Neural cell (in vitro differentiated cells): ENCODE data around the gene UBA3.

ENCODE experiments used
- EP300 ChIP-seq: fragments of 450-650 bp; conservative IDR thresholded peaks from 2 replicates; pipeline ENCODE4 v1.6.1; 2014; ENCODE audit warnings: antibody characterized with exemption, mild to moderate bottlenecking, moderate library complexity; ENCODE audit not compliant: poor library complexity, severe bottlenecking
- EZH2 ChIP-seq: fragments of 200-600, 300-800 bp; shearing (Covaris generic), sonication (generic); IDR thresholded peaks from 2 replicates; pipeline ENCODE4 v1.6.1; 2014; ENCODE audit warnings: antibody characterized with exemption, low read length, borderline replicate concordance, mild to moderate bottlenecking; ENCODE audit not compliant: insufficient read depth, poor library complexity, severe bottlenecking
- POLR2AphosphoS5 ChIP-seq: IDR thresholded peaks from 2 replicates; pipeline ENCODE4 v1.6.1; 2012
- TF ChIP-seq, protein P1 (sequence below): IDR thresholded peaks from 2 replicates; pipeline ENCODE4 v1.6.1; 2012; ENCODE audit warnings: borderline replicate concordance
- TF ChIP-seq, protein P2 (sequence below): fragments of 450-650 bp; IDR thresholded peaks from 2 replicates; pipeline ENCODE4 v1.5.1; 2014; ENCODE audit warnings: antibody characterized with exemption, mild to moderate bottlenecking, moderate library complexity; ENCODE audit not compliant: poor library complexity, severe bottlenecking

DNA sequence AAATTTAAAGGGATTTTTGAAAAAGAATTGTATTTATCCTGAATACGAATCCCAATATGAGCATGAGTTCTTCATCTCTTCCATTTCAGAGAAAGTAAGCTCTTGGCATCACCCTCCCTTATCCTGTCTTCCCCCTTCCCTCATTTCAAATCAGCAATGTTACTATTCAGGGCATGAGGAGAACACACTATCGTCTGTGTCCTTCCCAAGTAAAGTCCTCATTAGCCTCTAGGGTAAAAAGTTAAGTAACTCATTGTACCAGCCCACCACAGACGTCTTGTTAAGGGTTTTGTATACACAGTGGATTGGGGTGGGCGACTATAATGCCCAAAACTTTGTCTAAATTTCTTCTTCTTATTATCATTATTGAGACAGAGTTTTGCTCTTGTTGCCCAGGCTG is 19.4 kb upstream of the UBA3 start:
- TF ChIP-seq POLR2AphosphoS5 (no peak), EZH2 (no peak), EP300 (no peak)
- TF ChIP-seq, protein P1, sequence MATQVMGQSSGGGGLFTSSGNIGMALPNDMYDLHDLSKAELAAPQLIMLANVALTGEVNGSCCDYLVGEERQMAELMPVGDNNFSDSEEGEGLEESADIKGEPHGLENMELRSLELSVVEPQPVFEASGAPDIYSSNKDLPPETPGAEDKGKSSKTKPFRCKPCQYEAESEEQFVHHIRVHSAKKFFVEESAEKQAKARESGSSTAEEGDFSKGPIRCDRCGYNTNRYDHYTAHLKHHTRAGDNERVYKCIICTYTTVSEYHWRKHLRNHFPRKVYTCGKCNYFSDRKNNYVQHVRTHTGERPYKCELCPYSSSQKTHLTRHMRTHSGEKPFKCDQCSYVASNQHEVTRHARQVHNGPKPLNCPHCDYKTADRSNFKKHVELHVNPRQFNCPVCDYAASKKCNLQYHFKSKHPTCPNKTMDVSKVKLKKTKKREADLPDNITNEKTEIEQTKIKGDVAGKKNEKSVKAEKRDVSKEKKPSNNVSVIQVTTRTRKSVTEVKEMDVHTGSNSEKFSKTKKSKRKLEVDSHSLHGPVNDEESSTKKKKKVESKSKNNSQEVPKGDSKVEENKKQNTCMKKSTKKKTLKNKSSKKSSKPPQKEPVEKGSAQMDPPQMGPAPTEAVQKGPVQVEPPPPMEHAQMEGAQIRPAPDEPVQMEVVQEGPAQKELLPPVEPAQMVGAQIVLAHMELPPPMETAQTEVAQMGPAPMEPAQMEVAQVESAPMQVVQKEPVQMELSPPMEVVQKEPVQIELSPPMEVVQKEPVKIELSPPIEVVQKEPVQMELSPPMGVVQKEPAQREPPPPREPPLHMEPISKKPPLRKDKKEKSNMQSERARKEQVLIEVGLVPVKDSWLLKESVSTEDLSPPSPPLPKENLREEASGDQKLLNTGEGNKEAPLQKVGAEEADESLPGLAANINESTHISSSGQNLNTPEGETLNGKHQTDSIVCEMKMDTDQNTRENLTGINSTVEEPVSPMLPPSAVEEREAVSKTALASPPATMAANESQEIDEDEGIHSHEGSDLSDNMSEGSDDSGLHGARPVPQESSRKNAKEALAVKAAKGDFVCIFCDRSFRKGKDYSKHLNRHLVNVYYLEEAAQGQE, result no peak
- TF ChIP-seq, protein P2, sequence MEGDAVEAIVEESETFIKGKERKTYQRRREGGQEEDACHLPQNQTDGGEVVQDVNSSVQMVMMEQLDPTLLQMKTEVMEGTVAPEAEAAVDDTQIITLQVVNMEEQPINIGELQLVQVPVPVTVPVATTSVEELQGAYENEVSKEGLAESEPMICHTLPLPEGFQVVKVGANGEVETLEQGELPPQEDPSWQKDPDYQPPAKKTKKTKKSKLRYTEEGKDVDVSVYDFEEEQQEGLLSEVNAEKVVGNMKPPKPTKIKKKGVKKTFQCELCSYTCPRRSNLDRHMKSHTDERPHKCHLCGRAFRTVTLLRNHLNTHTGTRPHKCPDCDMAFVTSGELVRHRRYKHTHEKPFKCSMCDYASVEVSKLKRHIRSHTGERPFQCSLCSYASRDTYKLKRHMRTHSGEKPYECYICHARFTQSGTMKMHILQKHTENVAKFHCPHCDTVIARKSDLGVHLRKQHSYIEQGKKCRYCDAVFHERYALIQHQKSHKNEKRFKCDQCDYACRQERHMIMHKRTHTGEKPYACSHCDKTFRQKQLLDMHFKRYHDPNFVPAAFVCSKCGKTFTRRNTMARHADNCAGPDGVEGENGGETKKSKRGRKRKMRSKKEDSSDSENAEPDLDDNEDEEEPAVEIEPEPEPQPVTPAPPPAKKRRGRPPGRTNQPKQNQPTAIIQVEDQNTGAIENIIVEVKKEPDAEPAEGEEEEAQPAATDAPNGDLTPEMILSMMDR, result no peak
